PC-9 (cell line): ENCODE measurements around the gene NOC4L.
"Not testable (repeated sequence)": the region's sequence is repeated elsewhere in the genome, so short reads cannot be mapped to it uniquely, and the experiment has no call there.

Source experiments
- CTCF ChIP-seq: fragments of 200-600 bp; sonication (generic); conservative IDR thresholded peaks from 2 replicates; pipeline ENCODE4 v1.6.1; 2017; ENCODE audit warnings: mixed run types, antibody characterized with exemption, mild to moderate bottlenecking, moderate library complexity
- EZH2 ChIP-seq: fragments of 200-600 bp; sonication (generic); IDR thresholded peaks from 2 replicates; pipeline ENCODE4 v1.8.0; 2017; ENCODE audit warnings: antibody characterized with exemption, low read depth

DNA sequence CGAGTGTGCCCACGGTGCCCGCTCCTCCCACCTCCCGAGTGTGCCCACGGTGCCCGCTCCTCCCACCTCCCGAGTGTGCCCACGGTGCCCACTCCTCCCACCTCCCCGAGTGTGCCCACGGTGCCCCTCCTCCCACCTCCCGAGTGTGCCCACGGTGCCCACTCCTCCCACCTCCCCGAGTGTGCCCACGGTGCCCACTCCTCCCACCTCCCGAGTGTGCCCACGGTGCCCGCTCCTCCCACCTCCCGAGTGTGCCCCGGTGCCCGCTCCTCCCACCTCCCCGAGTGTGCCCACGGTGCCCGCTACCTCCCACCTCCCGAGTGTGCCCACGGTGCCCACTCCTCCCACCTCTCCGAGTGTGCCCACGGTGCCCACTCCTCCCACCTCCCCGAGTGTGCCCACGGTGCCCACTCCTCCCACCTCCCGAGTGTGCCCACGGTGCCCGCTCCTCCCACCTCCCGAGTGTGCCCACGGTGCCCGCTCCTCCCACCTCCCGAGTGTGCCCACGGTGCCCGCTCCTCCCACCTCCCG, 9.5 kb upstream of the NOC4L start:
- TF ChIP-seq EZH2, CTCF: not testable (repeated sequence)
